B cell (primary cell): Measurements from ENCODE around the gene ARHGAP45. TPM values are rescaled to one million over a fixed set of nuclear protein-coding genes. Genes with fewer than 3 reads are reported as not detected.

Source experiments
- ATAC-seq: fragments of 200-7000 bp; cut with Tn5 transposase; one replicate; pipeline ENCODE4 v1.10.0; 2021; ENCODE audit warnings: low read depth, mild to moderate bottlenecking, moderate number of reproducible peaks, moderate library complexity
- CTCF ChIA-PET: fragments of 350-600 bp; sonication (Branson Sonifier 250); formaldehyde crosslinking; loops from one replicate; lab custom pipeline; 2021; ENCODE audit warnings: antibody characterized with exemption, inconsistent platforms; lab: Charles Lee
- POLR2A ChIA-PET: fragments of 350-600 bp; sonication (Branson Sonifier 250); formaldehyde crosslinking; loops from one replicate; lab custom pipeline; 2021; ENCODE audit warnings: antibody characterized with exemption; lab: Charles Lee
- DNase-seq: peaks from one replicate; pipeline ENCODE4 v3.0.0; 2013
- H2AFZ ChIP-seq: 2 replicates; pipeline ENCODE4 v1.6.1; 2012; ENCODE audit warnings: mild to moderate bottlenecking, low read depth, low read length; ENCODE audit not compliant: insufficient read depth, poor library complexity, severe bottlenecking
- H3K27ac ChIP-seq, 2 donors: 1 replicate in 1 of 2; 2 replicates in 1 of 2; pipeline ENCODE4 v1.5.1; 2012 to 2013; ENCODE audit warnings: low read length in 2 of 2, mild to moderate bottlenecking in 2 of 2, moderate library complexity in 1 of 2
- H3K27me3 ChIP-seq, 4 experiments: fragments of 200-600 bp in 1 of 4; sonication (generic) in 1 of 4; replicated peaks in 1 of 4; 1 replicate in 2 of 4; 2 replicates in 2 of 4; pipeline versions ENCODE4 v1.6.1 to v1.7.0; 2013 to 2016; ENCODE audit warnings: low read length in 3 of 4, mild to moderate bottlenecking in 2 of 4, mixed read lengths in 1 of 4, moderate library complexity in 1 of 4; ENCODE audit not compliant: insufficient read depth in 4 of 4, control insufficient read depth in 3 of 4; ENCODE audit errors: control extremely low read depth in 1 of 4
- H3K36me3 ChIP-seq, 2 experiments: replicated peaks in 1 of 2; 1 replicate in 1 of 2; 2 replicates in 1 of 2; pipeline versions ENCODE4 v1.6.1 to v1.7.1; 2013; ENCODE audit warnings: low read length in 1 of 2; ENCODE audit not compliant: insufficient read depth in 2 of 2, control insufficient read depth in 1 of 2; ENCODE audit errors: control extremely low read depth in 1 of 2, extremely low read depth in 1 of 2
- H3K4me1 ChIP-seq, 2 donors: fragments of 200-600 bp in 1 of 2; sonication (generic) in 1 of 2; 1 replicate in 1 of 2; 2 replicates in 1 of 2; pipeline versions ENCODE4 v1.5.1 to v1.6.1; 2013 to 2017; ENCODE audit warnings: low read length in 2 of 2; ENCODE audit not compliant: control insufficient read depth in 2 of 2, insufficient read depth in 2 of 2
- H3K4me2 ChIP-seq: replicated peaks from 2 replicates; pipeline ENCODE3; 2012; ENCODE audit warnings: mild to moderate bottlenecking, low read depth, low read length; ENCODE audit not compliant: poor library complexity, severe bottlenecking
- H3K4me3 ChIP-seq, 5 experiments: fragments of 200-600 bp in 1 of 5; sonication (generic) in 1 of 5; 1 replicate in 3 of 5; 2 replicates in 2 of 5; pipeline versions ENCODE4 v1.5.1 to v1.7.0; 2011 to 2016; ENCODE audit warnings: low read length in 4 of 5, mild to moderate bottlenecking in 4 of 5, low read depth in 2 of 5, control low read depth in 1 of 5, moderate library complexity in 1 of 5; ENCODE audit not compliant: insufficient read depth in 1 of 5; ENCODE audit errors: control extremely low read depth in 1 of 5, extremely low read depth in 1 of 5
- H3K79me2 ChIP-seq: fragments of 200-600 bp; sonication (generic); one replicate; pipeline ENCODE4 v1.6.0; 2016; ENCODE audit warnings: low read length; ENCODE audit not compliant: control insufficient read depth, insufficient read depth
- H3K9ac ChIP-seq: fragments of 200-600 bp; sonication (generic); 2 replicates; pipeline ENCODE4 v1.6.1; 2017; ENCODE audit warnings: mild to moderate bottlenecking, low read length, moderate library complexity
- H3K9me3 ChIP-seq, 3 donors: one replicate each; pipeline versions ENCODE4 v1.6.1 to v1.7.1; 2013; ENCODE audit warnings: low read length in 2 of 3; ENCODE audit not compliant: control insufficient read depth in 2 of 3, insufficient read depth in 1 of 3; ENCODE audit errors: control extremely low read depth in 1 of 3
- H4K20me1 ChIP-seq: 2 replicates; pipeline ENCODE4 v1.6.0; 2012; ENCODE audit warnings: mild to moderate bottlenecking, low read length; ENCODE audit not compliant: insufficient read depth, control insufficient read depth, poor library complexity, severe bottlenecking
- H3K27ac Mint-ChIP-seq: one replicate; pipeline ENCODE4 v1.8.0; 2021; ENCODE audit warnings: mixed read lengths
- H3K27me3 Mint-ChIP-seq: one replicate; pipeline ENCODE4 v1.8.0; 2021; ENCODE audit warnings: mixed read lengths
- H3K4me1 Mint-ChIP-seq: one replicate; pipeline ENCODE4 v1.8.0; 2021; ENCODE audit warnings: mixed read lengths
- H3K4me3 Mint-ChIP-seq: one replicate; pipeline ENCODE4 v1.8.0; 2021; ENCODE audit warnings: mixed read lengths
- H3K9me3 Mint-ChIP-seq: one replicate; pipeline ENCODE4 v1.8.0; 2022; ENCODE audit warnings: mixed read lengths; ENCODE audit not compliant: insufficient read depth
- EZH2 ChIP-seq: IDR thresholded peaks from 2 replicates; pipeline ENCODE4 v1.6.1; 2012; ENCODE audit warnings: borderline replicate concordance, low read depth, mild to moderate bottlenecking, moderate library complexity, low read length; ENCODE audit not compliant: insufficient read depth, poor library complexity, severe bottlenecking
- WGBS: methylation state at CpG from one replicate; pipeline ENCODE4 v1.1.5; 2013; ENCODE audit warnings: missing lambda C conversion rate; ENCODE audit not compliant: insufficient coverage; 5-methylcytosine and 5-hydroxymethylcytosine counted together
- intact Hi-C: fragments of 100-400 bp; cut with micrococcal nuclease; formaldehyde crosslinking; loops from one replicate; pipeline ENCODE4 v1.10.0; 2022
- polyA plus RNA-seq: library from polyadenylated mRNA; depleted of rRNA; stranded (reverse); fragments of >200 nt; gene quantifications from 2 replicates; pipeline ENCODE4 v1.2.3, GENCODE V29; 2012
- total RNA-seq, 2 donors: library from RNA; stranded (reverse); fragments of 120-200 nt in 1 of 2; gene quantifications; 1 replicate in 1 of 2; 2 replicates in 1 of 2; pipeline versions ENCODE4 v1.2.3 to v1.2.4, GENCODE V29; 2013 to 2022
- TF ChIP-seq, protein P1 (sequence below): fragments of 200-600 bp; IDR thresholded peaks from one replicate; pipeline ENCODE4 v1.8.0; 2022; ENCODE audit warnings: antibody characterized with exemption, mild to moderate bottlenecking

ARHGAP45 gene
- total and polyA plus RNA-seq, 2 donors (not counting 1 experiment from before 2014, with no cell fraction given) = 488 to 490 TPM

DNA sequence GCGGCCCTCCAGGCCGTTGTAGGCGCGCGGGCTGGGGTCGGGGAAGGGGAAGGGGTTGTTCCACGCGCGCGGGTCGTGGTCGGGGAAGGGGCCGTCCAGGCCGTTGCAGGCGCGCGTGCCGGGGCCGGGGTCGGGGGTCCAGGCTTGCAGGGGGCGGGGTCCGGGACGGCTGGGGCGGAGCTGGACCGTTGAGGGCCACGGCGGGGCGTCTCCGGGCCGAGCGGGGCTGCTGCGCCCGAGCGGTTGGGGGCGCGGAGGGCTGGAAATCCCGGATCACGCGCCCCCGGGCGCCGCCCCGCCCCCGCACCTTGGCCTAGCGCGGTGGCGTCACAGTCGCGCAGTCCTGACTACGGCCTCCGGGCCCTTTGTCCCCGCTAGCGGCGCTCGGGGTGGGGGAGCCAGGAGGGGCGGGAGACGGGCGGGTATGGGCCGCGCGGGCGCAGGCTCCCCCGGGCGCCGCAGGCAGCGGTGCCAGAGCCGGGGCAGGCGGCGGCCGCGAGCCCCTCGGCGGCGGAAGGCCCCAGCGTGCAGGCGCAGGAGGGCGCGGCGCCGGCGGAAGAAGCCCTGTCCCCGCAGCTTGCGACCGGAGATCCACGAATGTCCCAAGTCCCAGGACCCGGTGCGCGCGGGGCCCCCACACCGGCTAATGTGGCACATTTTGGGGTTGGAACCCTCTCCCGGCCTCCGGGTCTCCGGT, 37.5 kb downstream of the ARHGAP45 start:
- H3K9me3 Mint-ChIP-seq = no peaks in the 10 kb centered on the region
- Histone ChIP-seq H3K27ac (peak overlapping the region; percentile 88 to 100), H3K4me2 (peak overlapping the region; percentile 96), H3K9ac (peak overlapping the region; percentile 99), H4K20me1 (peaks cover 32% of the 10 kb centered on the region), H2AFZ (peak overlapping the region; percentile 27), H3K79me2 (peaks cover 6% of the 10 kb centered on the region), H3K9me3 (no peaks in the 10 kb centered on the region), H3K27me3 (no peaks in the 10 kb centered on the region), H3K36me3 (peaks cover 0 to 19% of the 10 kb centered on the region in 2 experiments), H3K4me3 (peak overlapping the region; percentile 42 to 90 (median 80)), H3K4me1 (peaks cover 26 to 58% of the 10 kb centered on the region in 2 donors)
- under 1% methylated on average over 92 of the region's 93 CpGs for WGBS
- ChIA-PET CTCF (interaction anchor here (0.6 to 1.4 kb wide), 5 partner anchors 9 to 162 kb away, joined by 3 to 6 read pairs (median 3); no protein-coding TSS in a partner anchor), POLR2A (interaction anchor here (0.6 to 4.0 kb wide), 17 partner anchors 9 to 248 kb away, joined by 3 to 21 read pairs (median 6); partner anchors contain the start of genes ABCA7, ARHGAP45, CIRBP and RNU6-2)
- peak overlapping the region; percentile 94 for H3K27ac Mint-ChIP-seq
- H3K4me1 Mint-ChIP-seq = peaks cover 34% of the 10 kb centered on the region
- intact Hi-C loops = loop anchor here (1.0 to 5.0 kb wide), 5 partner anchors 37 to 163 kb away; partner anchors contain the start of genes ARHGAP45, ATP5F1D, CIRBP and SBNO2
- no peaks in the 10 kb centered on the region for H3K27me3 Mint-ChIP-seq
- peak overlapping the region; percentile 81 for H3K4me3 Mint-ChIP-seq
- peak; percentile 48 for ATAC-seq
- peak; percentile 94 for DNase-seq
- TF ChIP-seq EZH2 = no peak
- TF ChIP-seq, protein P1, sequence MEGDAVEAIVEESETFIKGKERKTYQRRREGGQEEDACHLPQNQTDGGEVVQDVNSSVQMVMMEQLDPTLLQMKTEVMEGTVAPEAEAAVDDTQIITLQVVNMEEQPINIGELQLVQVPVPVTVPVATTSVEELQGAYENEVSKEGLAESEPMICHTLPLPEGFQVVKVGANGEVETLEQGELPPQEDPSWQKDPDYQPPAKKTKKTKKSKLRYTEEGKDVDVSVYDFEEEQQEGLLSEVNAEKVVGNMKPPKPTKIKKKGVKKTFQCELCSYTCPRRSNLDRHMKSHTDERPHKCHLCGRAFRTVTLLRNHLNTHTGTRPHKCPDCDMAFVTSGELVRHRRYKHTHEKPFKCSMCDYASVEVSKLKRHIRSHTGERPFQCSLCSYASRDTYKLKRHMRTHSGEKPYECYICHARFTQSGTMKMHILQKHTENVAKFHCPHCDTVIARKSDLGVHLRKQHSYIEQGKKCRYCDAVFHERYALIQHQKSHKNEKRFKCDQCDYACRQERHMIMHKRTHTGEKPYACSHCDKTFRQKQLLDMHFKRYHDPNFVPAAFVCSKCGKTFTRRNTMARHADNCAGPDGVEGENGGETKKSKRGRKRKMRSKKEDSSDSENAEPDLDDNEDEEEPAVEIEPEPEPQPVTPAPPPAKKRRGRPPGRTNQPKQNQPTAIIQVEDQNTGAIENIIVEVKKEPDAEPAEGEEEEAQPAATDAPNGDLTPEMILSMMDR = no peak
